A673 (cell line): ENCODE data around the gene FTCDNL1. TPM values are rescaled to one million over a fixed set of nuclear protein-coding genes. Genes with fewer than 3 reads are reported as not detected.

Experiments
- BruUV-seq: library from RNA; stranded (reverse); fragments of 400-500 nt; replicated peaks from 2 replicates; lab custom pipeline; 2021; lab: Mats Ljungman, UMichigan
- CTCF ChIA-PET: fragments of 300-600 bp; sonication (Branson Sonifier 250); formaldehyde crosslinking; loops from one replicate; lab custom pipeline; 2022; ENCODE audit warnings: antibody characterized with exemption; lab: Charles Lee
- POLR2A ChIA-PET: fragments of 300-600 bp; sonication (Branson Sonifier 250); formaldehyde crosslinking; loops from one replicate; lab custom pipeline; 2022; ENCODE audit warnings: antibody characterized with exemption; ENCODE audit not compliant: low non-redundant PET; lab: Charles Lee
- DNase-seq: peaks from one replicate; pipeline ENCODE4 v3.0.0-alpha.2; 2015; ENCODE audit warnings: low spot score
- H3K27ac ChIP-seq: fragments of 200-600 bp; sonication (generic); 2 replicates; pipeline ENCODE4 v1.5.1; 2016; ENCODE audit warnings: mixed run types, low read depth, mild to moderate bottlenecking, mixed read lengths, antibody characterized with exemption, low read length; ENCODE audit not compliant: poor library complexity, severe bottlenecking
- H3K27me3 ChIP-seq: fragments of 200-600 bp; sonication (generic); replicated peaks from 2 replicates; pipeline ENCODE4 v1.6.1; 2017; ENCODE audit warnings: mixed run types, low read depth, mild to moderate bottlenecking, mixed read lengths, antibody characterized with exemption, low read length; ENCODE audit not compliant: insufficient read depth, poor library complexity
- H3K36me3 ChIP-seq: fragments of 200-600 bp; sonication (generic); 2 replicates; pipeline ENCODE4 v1.6.1; 2016; ENCODE audit warnings: mixed run types, mild to moderate bottlenecking, mixed read lengths, antibody characterized with exemption, low read length; ENCODE audit not compliant: insufficient read depth, poor library complexity, severe bottlenecking
- H3K4me1 ChIP-seq: fragments of 200-600 bp; sonication (generic); 2 replicates; pipeline ENCODE4 v1.6.1; 2017; ENCODE audit warnings: mixed run types, mild to moderate bottlenecking, mixed read lengths, antibody characterized with exemption, low read length; ENCODE audit not compliant: insufficient read depth, poor library complexity, severe bottlenecking
- H3K4me3 ChIP-seq: fragments of 200-600 bp; sonication (generic); 2 replicates; pipeline ENCODE4 v1.5.1; 2016; ENCODE audit warnings: low read depth, mixed run types, mild to moderate bottlenecking, mixed read lengths, low read length; ENCODE audit not compliant: poor library complexity, severe bottlenecking
- H3K9me3 ChIP-seq: fragments of 200-600 bp; sonication (generic); 2 replicates; pipeline ENCODE4 v1.6.1; 2016; ENCODE audit warnings: mixed run types, low read depth, mild to moderate bottlenecking, mixed read lengths, antibody characterized with exemption, low read length; ENCODE audit not compliant: poor library complexity, severe bottlenecking
- EZH2 ChIP-seq: fragments of 200-600 bp; sonication (generic); IDR thresholded peaks from 2 replicates; pipeline ENCODE4 v1.6.1; 2017; ENCODE audit warnings: borderline replicate concordance, low read depth, mild to moderate bottlenecking, mixed read lengths, antibody characterized with exemption, low read length; ENCODE audit not compliant: poor library complexity, severe bottlenecking
- intact Hi-C: fragments of 100-400 bp; cut with micrococcal nuclease; formaldehyde crosslinking; loops from one replicate; pipeline ENCODE4 v1.10.0; 2022; ENCODE audit not compliant: unreplicated experiment
- total RNA-seq: library from RNA; stranded (reverse); gene quantifications from 2 replicates; pipeline ENCODE4 v1.2.3, GENCODE V29; 2021
- TF ChIP-seq, protein P1 (sequence below): fragments of 300-800, 200-600 bp; sonication (generic); conservative IDR thresholded peaks from 2 replicates; pipeline ENCODE4 v1.5.1; 2017; ENCODE audit warnings: low read depth, mild to moderate bottlenecking, antibody characterized with exemption, low read length, moderate library complexity, mixed read lengths

Gene FTCDNL1
- total RNA-seq, 1 experiment from 2014 or later: 0.88 TPM

DNA sequence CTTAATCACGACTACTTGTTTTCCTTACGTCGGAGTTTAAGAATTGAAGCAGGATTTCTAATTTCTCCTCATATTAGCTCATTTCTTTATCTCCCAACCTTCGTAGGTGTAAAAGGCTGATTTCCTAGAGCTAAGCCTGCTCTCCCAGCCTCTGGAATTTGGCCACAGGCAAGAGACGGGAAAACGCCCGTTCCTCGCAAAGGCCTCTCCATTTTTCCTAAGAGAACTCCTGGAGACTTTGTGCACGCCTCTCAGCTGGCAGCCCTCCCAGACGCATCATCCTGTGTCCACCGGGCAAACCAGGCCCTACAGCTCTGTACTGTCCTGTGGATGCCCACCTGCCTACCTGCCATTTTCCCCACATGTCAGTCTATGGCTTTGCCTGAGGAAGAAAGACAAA lies 106.3 kb downstream of the FTCDNL1 start:
- peaks cover 15% of the 10 kb centered on the region for H3K4me1 ChIP-seq
- H3K27me3 ChIP-seq: no peaks in the 10 kb centered on the region
- H3K27ac ChIP-seq: no peak overlapping the region
- POLR2A ChIA-PET: no interaction called here
- TF ChIP-seq, protein P1, sequence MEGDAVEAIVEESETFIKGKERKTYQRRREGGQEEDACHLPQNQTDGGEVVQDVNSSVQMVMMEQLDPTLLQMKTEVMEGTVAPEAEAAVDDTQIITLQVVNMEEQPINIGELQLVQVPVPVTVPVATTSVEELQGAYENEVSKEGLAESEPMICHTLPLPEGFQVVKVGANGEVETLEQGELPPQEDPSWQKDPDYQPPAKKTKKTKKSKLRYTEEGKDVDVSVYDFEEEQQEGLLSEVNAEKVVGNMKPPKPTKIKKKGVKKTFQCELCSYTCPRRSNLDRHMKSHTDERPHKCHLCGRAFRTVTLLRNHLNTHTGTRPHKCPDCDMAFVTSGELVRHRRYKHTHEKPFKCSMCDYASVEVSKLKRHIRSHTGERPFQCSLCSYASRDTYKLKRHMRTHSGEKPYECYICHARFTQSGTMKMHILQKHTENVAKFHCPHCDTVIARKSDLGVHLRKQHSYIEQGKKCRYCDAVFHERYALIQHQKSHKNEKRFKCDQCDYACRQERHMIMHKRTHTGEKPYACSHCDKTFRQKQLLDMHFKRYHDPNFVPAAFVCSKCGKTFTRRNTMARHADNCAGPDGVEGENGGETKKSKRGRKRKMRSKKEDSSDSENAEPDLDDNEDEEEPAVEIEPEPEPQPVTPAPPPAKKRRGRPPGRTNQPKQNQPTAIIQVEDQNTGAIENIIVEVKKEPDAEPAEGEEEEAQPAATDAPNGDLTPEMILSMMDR: no peak
- TF ChIP-seq EZH2: no peak
- intact Hi-C loops: loop anchor here (5.0 to 10.0 kb wide), 2 partner anchors 257 to 1370 kb away; no protein-coding TSS in a partner anchor
- no peak overlapping the region for H3K4me3 ChIP-seq
- BruUV-seq: no TSS peak
- CTCF ChIA-PET: no interaction called here
- H3K36me3 ChIP-seq: no peaks in the 10 kb centered on the region
- no peaks in the 10 kb centered on the region for H3K9me3 ChIP-seq
- DNase-seq: no peak

- no TSS peak for BruUV-seq
- Histone ChIP-seq H3K27ac (no peak overlapping the region), H3K4me1 (peaks cover 19% of the 10 kb centered on the region), H3K4me3 (no peak overlapping the region), H3K36me3 (no peaks in the 10 kb centered on the region), H3K9me3 (no peaks in the 10 kb centered on the region), H3K27me3 (no peaks in the 10 kb centered on the region)
- intact Hi-C loops: loop anchor here (5.0 to 10.0 kb wide), 2 partner anchors 257 to 1369 kb away; no protein-coding TSS in a partner anchor
- DNase-seq: no peak
- TF ChIP-seq, protein P1: no peak
- TF ChIP-seq EZH2: no peak
- ChIA-PET CTCF (no interaction called here), POLR2A (no interaction called here)
Observed at GRCh38 chr2:199744260-199744659, 106.7 kb downstream of the FTCDNL1 start.

GRCh38 chr2:199743415-199744120 lies 107.4 kb downstream of the FTCDNL1 start:
- intact Hi-C loops: loop anchor here (5.0 to 10.0 kb wide), 2 partner anchors 256 to 1369 kb away; no protein-coding TSS in a partner anchor
- ChIA-PET POLR2A (no interaction called here), CTCF (no interaction called here)
- H3K9me3 ChIP-seq: no peaks in the 10 kb centered on the region
- no peak for TF ChIP-seq EZH2
- TF ChIP-seq, protein P1: no peak
- DNase-seq: no peak
- H3K4me1 ChIP-seq: peaks cover 25% of the 10 kb centered on the region
- H3K36me3 ChIP-seq: no peaks in the 10 kb centered on the region
- no peak overlapping the region for H3K4me3 ChIP-seq
- no TSS peak for BruUV-seq
- H3K27ac ChIP-seq: no peak overlapping the region
- no peaks in the 10 kb centered on the region for H3K27me3 ChIP-seq
